Endothelial cell of umbilical vein (primary cell): ENCODE results near the gene TESK1. TPM values are rescaled to one million over a fixed set of nuclear protein-coding genes. Genes with fewer than 3 reads are reported as not detected.

Experiments
- BruUV-seq: library from RNA; stranded (reverse); fragments of 400-500 nt; replicated peaks from 2 replicates; lab custom pipeline; 2021; lab: Mats Ljungman, UMichigan
- CTCF ChIA-PET: fragments of 300-600, 350-600 bp; sonication (Branson Sonifier 250); formaldehyde crosslinking; loops from one replicate; lab custom pipeline; 2021; ENCODE audit warnings: antibody characterized with exemption, inconsistent platforms; lab: Charles Lee
- POLR2A ChIA-PET: fragments of 300-600, 350-600 bp; sonication (Branson Sonifier 250); formaldehyde crosslinking; loops from one replicate; lab custom pipeline; 2021; ENCODE audit warnings: antibody characterized with exemption, inconsistent platforms; lab: Charles Lee
- DNase-seq: peaks from one replicate; pipeline ENCODE4 v3.0.0-alpha.2; 2011; ENCODE audit warnings: low read depth, low spot score
- FAIRE-seq: peaks from 2 replicates; lab custom pipeline; 2011; peaks lifted over from hg19 to GRCh38; lab: Jason Lieb, UNC
- H2AFZ ChIP-seq: 2 replicates; pipeline ENCODE4 v1.6.0; 2012; ENCODE audit warnings: low read depth, low read length, control low read depth, inconsistent platforms
- H3K27ac ChIP-seq: 2 replicates; pipeline ENCODE4 v1.5.1; 2011; ENCODE audit warnings: low read depth, mild to moderate bottlenecking, control low read depth, low read length, moderate library complexity; ENCODE audit not compliant: insufficient read depth
- H3K27me3 ChIP-seq, 2 experiments: 2 replicates each; pipeline versions ENCODE4 v1.6.0 to v1.6.1; 2011; ENCODE audit warnings: low read length in 2 of 2, mixed read lengths in 1 of 2; ENCODE audit not compliant: control insufficient read depth in 2 of 2, insufficient read depth in 2 of 2
- H3K36me3 ChIP-seq, 2 experiments: 2 replicates in 1 of 2; 3 replicates in 1 of 2; pipeline ENCODE4 v1.5.1; 2011; ENCODE audit warnings: low read length in 2 of 2, mild to moderate bottlenecking in 1 of 2, moderate library complexity in 1 of 2; ENCODE audit not compliant: control insufficient read depth in 2 of 2, insufficient read depth in 2 of 2; ENCODE audit errors: extremely low read depth in 1 of 2
- H3K4me1 ChIP-seq: 3 replicates; pipeline ENCODE4 v1.5.1; 2011; ENCODE audit warnings: mild to moderate bottlenecking, low read length; ENCODE audit not compliant: control insufficient read depth, insufficient read depth; ENCODE audit errors: extremely low read depth
- H3K4me2 ChIP-seq: 2 replicates; pipeline ENCODE4 v1.6.1; 2011; ENCODE audit warnings: low read length, control low read depth, mixed read lengths; ENCODE audit not compliant: insufficient read depth
- H3K4me3 ChIP-seq, 3 experiments: fragments of 200-600 bp in 1 of 3; sonication (generic), shearing (Covaris generic) in 1 of 3; replicated peaks in 1 of 3; 2 replicates each; pipeline ENCODE4 v1.5.1; 2011 to 2016; ENCODE audit warnings: control low read depth in 3 of 3, low read length in 3 of 3, mild to moderate bottlenecking in 2 of 3, inconsistent platforms in 1 of 3, low read depth in 1 of 3, moderate library complexity in 1 of 3; ENCODE audit not compliant: insufficient read depth in 1 of 3
- H3K79me2 ChIP-seq: 2 replicates; pipeline ENCODE4 v1.6.0; 2012; ENCODE audit warnings: low read length, inconsistent platforms; ENCODE audit not compliant: control insufficient read depth, insufficient read depth
- H3K9ac ChIP-seq: replicated peaks from 2 replicates; pipeline ENCODE3; 2011; ENCODE audit warnings: low read length, control low read depth; ENCODE audit not compliant: insufficient read depth; ENCODE audit errors: extremely low read depth
- H3K9me1 ChIP-seq: replicated peaks from 3 replicates; pipeline ENCODE4 v1.6.0; 2011; ENCODE audit warnings: mild to moderate bottlenecking, low read length; ENCODE audit not compliant: control insufficient read depth, insufficient read depth; ENCODE audit errors: extremely low read depth
- H3K9me3 ChIP-seq: replicated peaks from 2 replicates; pipeline ENCODE4 v1.5.1; 2012; ENCODE audit warnings: low read length, inconsistent platforms; ENCODE audit not compliant: control insufficient read depth, insufficient read depth
- H4K20me1 ChIP-seq: replicated peaks from 2 replicates; pipeline ENCODE3; 2011; ENCODE audit warnings: mild to moderate bottlenecking, low read length; ENCODE audit not compliant: control insufficient read depth, insufficient read depth; ENCODE audit errors: extremely low read depth
- EZH2 ChIP-seq: IDR thresholded peaks from 2 replicates; pipeline ENCODE4 v1.6.1; 2012; ENCODE audit warnings: borderline replicate concordance, low read depth, mild to moderate bottlenecking, moderate library complexity, low read length, inconsistent platforms; ENCODE audit not compliant: severe bottlenecking
- FOS ChIP-seq: IDR thresholded peaks from 2 replicates; pipeline ENCODE4 v1.6.1; 2011; ENCODE audit warnings: mild to moderate bottlenecking, low read length, moderate library complexity, borderline replicate concordance; ENCODE audit not compliant: insufficient read depth
- GATA2 ChIP-seq: IDR thresholded peaks from 2 replicates; pipeline ENCODE4 v1.7.0; 2011; ENCODE audit warnings: low read depth, mild to moderate bottlenecking, moderate library complexity, mixed read lengths, low read length; ENCODE audit not compliant: insufficient read length, insufficient read depth
- JUN ChIP-seq: IDR thresholded peaks from 2 replicates; pipeline ENCODE4 v1.6.1; 2011; ENCODE audit warnings: borderline replicate concordance, low read depth; ENCODE audit not compliant: insufficient read length, insufficient read depth
- MYC ChIP-seq: IDR thresholded peaks from one replicate; pipeline ENCODE4 v1.6.1; 2011; ENCODE audit warnings: mild to moderate bottlenecking, low read depth, low read length
- POLR2A ChIP-seq: IDR thresholded peaks from 2 replicates; pipeline ENCODE4 v1.6.1; 2012; ENCODE audit warnings: low read depth, mild to moderate bottlenecking, control low read depth, low read length
- POLR2AphosphoS5 ChIP-seq: IDR thresholded peaks from 2 replicates; pipeline ENCODE4 v1.6.1; 2012; ENCODE audit warnings: low read depth, mild to moderate bottlenecking, control low read depth, low read length, moderate library complexity; ENCODE audit not compliant: insufficient read depth
- dilution Hi-C: fragments of 300-500 bp; cut with MboI; formaldehyde crosslinking; loops from one replicate; pipeline ENCODE4 v1.15.0; 2019; ENCODE audit warnings: low sequenced_read_pairs; ENCODE audit not compliant: extremely low pct_ligation_motif_present
- intact Hi-C: fragments of 100-400 bp; cut with micrococcal nuclease; formaldehyde crosslinking; loops from one replicate; pipeline ENCODE4 v1.10.0; 2022
- polyA plus RNA-seq, 4 experiments: library from polyadenylated mRNA; depleted of rRNA in 3 of 4; stranded (reverse) in 3 of 4; unstranded in 1 of 4; fragments of >200 nt; gene quantifications; 2 replicates each; pipeline versions ENCODE4 v1.2.1 to v1.2.3, GENCODE V29; 2011 to 2012; ENCODE audit warnings: missing spikeins in 1 of 4
- total RNA-seq: library from RNA; stranded (reverse); gene quantifications from 2 replicates; pipeline ENCODE4 v1.2.3, GENCODE V29; 2021
- TF ChIP-seq, protein P1 (sequence below): IDR thresholded peaks from 2 replicates; pipeline ENCODE4 v1.6.1; 2011; ENCODE audit not compliant: insufficient read depth, insufficient read length
- TF ChIP-seq, protein P2 (sequence below), 2 donors: IDR thresholded peaks; 1 replicate in 1 of 2; 2 replicates in 1 of 2; pipeline ENCODE4 v1.5.1; 2011; ENCODE audit warnings: low read length in 2 of 2, mild to moderate bottlenecking in 2 of 2, moderate library complexity in 2 of 2, control low read depth in 1 of 2, inconsistent platforms in 1 of 2, low read depth in 1 of 2; ENCODE audit not compliant: insufficient read depth in 1 of 2; ENCODE audit errors: extremely low read depth in 1 of 2

Gene TESK1
- total and polyA plus RNA-seq, 2 donors (not counting 3 experiments of a cell fraction or from before 2014, with no cell fraction given), result 25.3 to 26.4 TPM

DNA sequence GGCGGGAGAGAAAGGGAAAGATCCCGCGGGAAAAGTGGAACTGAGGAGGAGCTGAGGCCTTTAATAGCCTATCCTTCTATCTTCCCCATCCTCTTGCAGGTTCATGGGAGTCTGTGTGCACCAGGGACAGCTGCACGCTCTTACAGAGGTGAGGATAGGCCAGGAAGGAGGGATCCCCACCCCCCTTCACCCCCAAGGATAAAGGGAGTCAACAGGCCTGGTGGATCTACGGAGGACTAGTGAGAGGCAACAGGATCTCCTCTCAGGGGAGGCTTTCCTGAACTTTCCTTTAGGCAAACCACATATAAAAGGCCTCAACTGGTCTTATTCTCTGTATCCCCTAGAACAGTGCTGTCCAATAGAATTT lies 1.1 kb downstream of the TESK1 start:
- Histone ChIP-seq H2AFZ (no peak overlapping the region), H3K9me1 (no peaks in the 10 kb centered on the region), H3K79me2 (no peaks in the 10 kb centered on the region), H3K9me3 (no peaks in the 10 kb centered on the region), H3K9ac (no peak overlapping the region), H3K4me2 (peak overlapping the region; percentile 51), H3K4me3 (peak overlapping the region in 2 of 3 experiments; percentile 41 to 44), H4K20me1 (no peaks in the 10 kb centered on the region), H3K27me3 (no peaks in the 10 kb centered on the region), H3K36me3 (peaks cover 3 to 14% of the 10 kb centered on the region in 2 experiments), H3K4me1 (peaks cover 16% of the 10 kb centered on the region), H3K27ac (no peak overlapping the region)
- intact Hi-C loops, result no loop called here
- CTCF ChIA-PET, result no interaction called here
- no peak for DNase-seq
- POLR2A ChIA-PET, result no interaction called here
- FAIRE-seq, result peak; percentile 40
- TSS peak; percentile 14 for BruUV-seq
- dilution Hi-C loops, result no loop called here
- TF ChIP-seq MYC, result no peak
- TF ChIP-seq EZH2, result no peak
- TF ChIP-seq JUN, result no peak
- no peak for TF ChIP-seq POLR2A
- no peak for TF ChIP-seq POLR2AphosphoS5
- TF ChIP-seq FOS, result no peak
- TF ChIP-seq, protein P1, sequence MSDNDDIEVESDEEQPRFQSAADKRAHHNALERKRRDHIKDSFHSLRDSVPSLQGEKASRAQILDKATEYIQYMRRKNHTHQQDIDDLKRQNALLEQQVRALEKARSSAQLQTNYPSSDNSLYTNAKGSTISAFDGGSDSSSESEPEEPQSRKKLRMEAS, result no peak
- TF ChIP-seq, protein P2, sequence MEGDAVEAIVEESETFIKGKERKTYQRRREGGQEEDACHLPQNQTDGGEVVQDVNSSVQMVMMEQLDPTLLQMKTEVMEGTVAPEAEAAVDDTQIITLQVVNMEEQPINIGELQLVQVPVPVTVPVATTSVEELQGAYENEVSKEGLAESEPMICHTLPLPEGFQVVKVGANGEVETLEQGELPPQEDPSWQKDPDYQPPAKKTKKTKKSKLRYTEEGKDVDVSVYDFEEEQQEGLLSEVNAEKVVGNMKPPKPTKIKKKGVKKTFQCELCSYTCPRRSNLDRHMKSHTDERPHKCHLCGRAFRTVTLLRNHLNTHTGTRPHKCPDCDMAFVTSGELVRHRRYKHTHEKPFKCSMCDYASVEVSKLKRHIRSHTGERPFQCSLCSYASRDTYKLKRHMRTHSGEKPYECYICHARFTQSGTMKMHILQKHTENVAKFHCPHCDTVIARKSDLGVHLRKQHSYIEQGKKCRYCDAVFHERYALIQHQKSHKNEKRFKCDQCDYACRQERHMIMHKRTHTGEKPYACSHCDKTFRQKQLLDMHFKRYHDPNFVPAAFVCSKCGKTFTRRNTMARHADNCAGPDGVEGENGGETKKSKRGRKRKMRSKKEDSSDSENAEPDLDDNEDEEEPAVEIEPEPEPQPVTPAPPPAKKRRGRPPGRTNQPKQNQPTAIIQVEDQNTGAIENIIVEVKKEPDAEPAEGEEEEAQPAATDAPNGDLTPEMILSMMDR (IDR thresholded peaks at IDR 0.05; ENCODE audit: extremely low read depth in 1 of 2, insufficient read depth in 1 of 2, low read depth in 1 of 2, low read length in 2 of 2), result no peak
- no peak for TF ChIP-seq GATA2
